H1 (cell line): ENCODE data around the gene TMEM271. TPM values are rescaled to one million over a fixed set of nuclear protein-coding genes. Genes with fewer than 3 reads are reported as not detected.

Source experiments
- CTCF ChIA-PET: fragments of 300-600 bp; sonication (Branson Sonifier 250); formaldehyde crosslinking; loops from one replicate; lab custom pipeline; 2021; ENCODE audit not compliant: partially characterized antibody; lab: Charles Lee
- POLR2A ChIA-PET: fragments of 300-600 bp; sonication (Branson Sonifier 250); formaldehyde crosslinking; loops from one replicate; lab custom pipeline; 2021; ENCODE audit warnings: inconsistent platforms; ENCODE audit not compliant: partially characterized antibody; lab: Charles Lee
- DNase-seq, 2 experiments: peaks; one replicate each; pipeline versions ENCODE4 v3.0.0 to v3.0.0-alpha.2; 2010 to 2022; ENCODE audit warnings: low spot score in 2 of 2, low read depth in 1 of 2, mixed read lengths in 1 of 2
- FAIRE-seq: peaks from 2 replicates; lab custom pipeline; 2011; peaks lifted over from hg19 to GRCh38; lab: Jason Lieb, UNC
- H2AFZ ChIP-seq: 2 replicates; pipeline ENCODE4 v1.8.1; 2012; ENCODE audit warnings: low read length, inconsistent platforms
- H2AK5ac ChIP-seq: 2 replicates; pipeline ENCODE4 v1.6.1; 2013; ENCODE audit warnings: low read depth, low read length
- H2BK120ac ChIP-seq: replicated peaks from 2 replicates; pipeline ENCODE3; 2013; ENCODE audit warnings: low read depth, low read length, inconsistent platforms
- H2BK12ac ChIP-seq: 2 replicates; pipeline ENCODE4 v1.6.1; 2013; ENCODE audit warnings: low read depth, low read length
- H2BK15ac ChIP-seq: 2 replicates; pipeline ENCODE4 v1.6.1; 2013; ENCODE audit warnings: low read length
- H2BK20ac ChIP-seq: 2 replicates; pipeline ENCODE4 v1.6.1; 2013; ENCODE audit warnings: low read length
- H2BK5ac ChIP-seq: 2 replicates; pipeline ENCODE4 v1.6.1; 2013; ENCODE audit warnings: low read depth, low read length
- H3K14ac ChIP-seq: 2 replicates; pipeline ENCODE4 v1.6.1; 2013; ENCODE audit warnings: inconsistent platforms; ENCODE audit not compliant: insufficient read length
- H3K18ac ChIP-seq: 2 replicates; pipeline ENCODE4 v1.6.1; 2013; ENCODE audit warnings: low read length; ENCODE audit errors: extremely low read depth
- H3K23ac ChIP-seq: 2 replicates; pipeline ENCODE4 v1.6.1; 2013; ENCODE audit warnings: inconsistent platforms; ENCODE audit not compliant: insufficient read length
- H3K23me2 ChIP-seq: 2 replicates; pipeline ENCODE4 v1.6.1; 2013; ENCODE audit warnings: low read depth, low read length
- H3K27ac ChIP-seq: 2 replicates; pipeline ENCODE4 v1.6.1; 2011; ENCODE audit warnings: low read depth, low read length, inconsistent platforms
- H3K27me3 ChIP-seq, 4 experiments: replicated peaks in 1 of 4; 1 replicate in 1 of 4; 2 replicates in 3 of 4; pipeline versions ENCODE4 v1.6.1 to v1.8.1; 2011 to 2013; ENCODE audit warnings: low read length in 3 of 4, mild to moderate bottlenecking in 3 of 4, inconsistent platforms in 2 of 4, mixed read lengths in 2 of 4, moderate library complexity in 1 of 4; ENCODE audit not compliant: control insufficient read depth in 3 of 4, insufficient read depth in 3 of 4; ENCODE audit errors: extremely low read depth in 1 of 4
- H3K36me3 ChIP-seq, 4 experiments: 2 replicates each; pipeline versions ENCODE4 v1.6.1 to v1.8.1; 2011 to 2013; ENCODE audit warnings: mild to moderate bottlenecking in 4 of 4, low read length in 3 of 4, moderate library complexity in 2 of 4, control low read depth in 1 of 4, inconsistent platforms in 1 of 4; ENCODE audit not compliant: insufficient read depth in 4 of 4, control insufficient read depth in 2 of 4
- H3K4ac ChIP-seq: replicated peaks from 2 replicates; pipeline ENCODE3; 2013; ENCODE audit warnings: low read length, low read depth, mixed read lengths, inconsistent platforms; ENCODE audit not compliant: insufficient read length
- H3K4me1 ChIP-seq, 4 experiments: replicated peaks in 1 of 4; 1 replicate in 1 of 4; 2 replicates in 3 of 4; pipeline versions ENCODE4 v1.6.1 to v1.8.1; 2011 to 2013; ENCODE audit warnings: low read length in 3 of 4, inconsistent platforms in 2 of 4, mixed read lengths in 1 of 4; ENCODE audit not compliant: insufficient read depth in 4 of 4, control insufficient read depth in 3 of 4
- H3K4me2 ChIP-seq, 2 experiments: 2 replicates each; pipeline versions ENCODE4 v1.6.1 to v1.8.1; 2011 to 2013; ENCODE audit warnings: low read depth in 2 of 2, low read length in 2 of 2, control low read depth in 1 of 2, inconsistent platforms in 1 of 2, mild to moderate bottlenecking in 1 of 2; ENCODE audit not compliant: insufficient read depth in 1 of 2
- H3K4me3 ChIP-seq, 4 experiments: fragments of 200-600, 300-600 bp in 1 of 4; sonication (generic), shearing (Covaris generic), sonication (Bioruptor Twin) in 1 of 4; 2 replicates each; pipeline versions ENCODE4 v1.5.1 to v1.8.1; 2011 to 2016; ENCODE audit warnings: low read length in 4 of 4, low read depth in 3 of 4, control low read depth in 2 of 4, inconsistent platforms in 2 of 4, mild to moderate bottlenecking in 2 of 4, mixed read lengths in 1 of 4, moderate library complexity in 1 of 4; ENCODE audit not compliant: insufficient read depth in 2 of 4; ENCODE audit errors: extremely low read depth in 1 of 4
- H3K56ac ChIP-seq: replicated peaks from 2 replicates; pipeline ENCODE3; 2013; ENCODE audit warnings: low read depth, mild to moderate bottlenecking, mixed read lengths, low read length, inconsistent platforms; ENCODE audit not compliant: insufficient read length
- H3K79me1 ChIP-seq: 2 replicates; pipeline ENCODE4 v1.6.1; 2013; ENCODE audit warnings: low read depth, low read length, control low read depth
- H3K79me2 ChIP-seq, 2 experiments: 2 replicates each; pipeline versions ENCODE4 v1.6.1 to v1.8.1; 2012 to 2013; ENCODE audit warnings: low read length in 2 of 2, mild to moderate bottlenecking in 2 of 2, inconsistent platforms in 1 of 2; ENCODE audit not compliant: insufficient read depth in 2 of 2, control insufficient read depth in 1 of 2
- H3K9ac ChIP-seq, 4 experiments: replicated peaks in 1 of 4; 1 replicate in 1 of 4; 2 replicates in 3 of 4; pipeline versions ENCODE4 v1.6.1 to v1.8.1; 2011 to 2013; ENCODE audit warnings: low read depth in 3 of 4, low read length in 3 of 4, control low read depth in 2 of 4, mild to moderate bottlenecking in 2 of 4, moderate library complexity in 2 of 4, inconsistent platforms in 1 of 4; ENCODE audit errors: extremely low read depth in 1 of 4
- H3K9me3 ChIP-seq, 2 experiments: 2 replicates each; pipeline versions ENCODE4 v1.6.1 to v1.8.1; 2012 to 2013; ENCODE audit warnings: mild to moderate bottlenecking in 2 of 2, moderate library complexity in 2 of 2, control low read depth in 1 of 2, inconsistent platforms in 1 of 2, low read depth in 1 of 2, low read length in 1 of 2, mixed read lengths in 1 of 2; ENCODE audit not compliant: insufficient read depth in 2 of 2
- H4K20me1 ChIP-seq, 2 experiments: replicated peaks in 1 of 2; 2 replicates each; pipeline versions ENCODE3 to v1.8.1; 2011 to 2013; ENCODE audit warnings: inconsistent platforms in 2 of 2, low read length in 2 of 2, mild to moderate bottlenecking in 1 of 2; ENCODE audit not compliant: insufficient read depth in 2 of 2, control insufficient read depth in 1 of 2
- H4K5ac ChIP-seq: 2 replicates; pipeline ENCODE4 v1.6.1; 2013; ENCODE audit warnings: low read length, low read depth, mixed read lengths, inconsistent platforms; ENCODE audit not compliant: insufficient read length
- H4K8ac ChIP-seq: 2 replicates; pipeline ENCODE4 v1.8.0; 2013; ENCODE audit warnings: mild to moderate bottlenecking, moderate library complexity, low read length, inconsistent platforms; ENCODE audit not compliant: insufficient read depth; ENCODE audit errors: extremely low read depth
- H4K91ac ChIP-seq: replicated peaks from 2 replicates; pipeline ENCODE3; 2013; ENCODE audit warnings: low read length, mixed read lengths, inconsistent platforms; ENCODE audit not compliant: insufficient read length
- CREB1 ChIP-seq: IDR thresholded peaks from 2 replicates; pipeline ENCODE4 v1.6.1; 2012; ENCODE audit warnings: inconsistent platforms
- FOSL1 ChIP-seq: IDR thresholded peaks from 2 replicates; pipeline ENCODE4 v1.6.1; 2011; ENCODE audit warnings: mild to moderate bottlenecking, low read depth, low read length, moderate library complexity; ENCODE audit not compliant: insufficient read depth
- GABPA ChIP-seq: IDR thresholded peaks from 2 replicates; pipeline ENCODE4 v1.6.1; 2011; ENCODE audit warnings: mild to moderate bottlenecking, low read length, moderate library complexity, borderline replicate concordance; ENCODE audit not compliant: insufficient read depth
- GTF2F1 ChIP-seq: IDR thresholded peaks from 2 replicates; pipeline ENCODE4 v1.6.1; 2012; ENCODE audit warnings: low read depth, low read length, improper control_type of control experiment, borderline replicate concordance
- KDM5A ChIP-seq: fragments of 200-600 bp; IDR thresholded peaks from 2 replicates; pipeline ENCODE4 v1.7.1; 2012; ENCODE audit warnings: mild to moderate bottlenecking, low read length, inconsistent platforms, mixed read lengths
- NANOG ChIP-seq: IDR thresholded peaks from 2 replicates; pipeline ENCODE4 v1.6.1; 2011; ENCODE audit warnings: low read length, low read depth, mild to moderate bottlenecking, inconsistent platforms; ENCODE audit not compliant: insufficient read depth, poor library complexity, severe bottlenecking
- PHF8 ChIP-seq: fragments of 200-600 bp; sonication (generic); conservative IDR thresholded peaks from 2 replicates; pipeline ENCODE4 v1.7.1; 2012; ENCODE audit warnings: low read depth, mild to moderate bottlenecking, inconsistent platforms, low read length, moderate library complexity
- POLR2AphosphoS5 ChIP-seq: IDR thresholded peaks from 2 replicates; pipeline ENCODE4 v1.6.1; 2011; ENCODE audit warnings: low read depth, low read length
- RBBP5 ChIP-seq: IDR thresholded peaks from 2 replicates; pipeline ENCODE4 v1.7.1; 2012; ENCODE audit warnings: low read depth, mild to moderate bottlenecking, inconsistent platforms, low read length, moderate library complexity, borderline replicate concordance
- SAP30 ChIP-seq: fragments of 300-600 bp; sonication (generic); IDR thresholded peaks from 2 replicates; pipeline ENCODE4 v1.7.1; 2012; ENCODE audit warnings: low read length, moderate library complexity, mild to moderate bottlenecking, inconsistent platforms; ENCODE audit not compliant: insufficient read depth, insufficient replicate concordance
- SRF ChIP-seq: IDR thresholded peaks from 2 replicates; pipeline ENCODE4 v1.6.1; 2011; ENCODE audit warnings: mild to moderate bottlenecking, low read depth, low read length, moderate library complexity
- TCF12 ChIP-seq: IDR thresholded peaks from 2 replicates; pipeline ENCODE4 v1.6.1; 2011; ENCODE audit warnings: low read depth, mild to moderate bottlenecking, low read length
- WGBS, 2 experiments: shearing (Covaris generic) in 1 of 2; methylation state at CpG; one replicate each; pipeline versions ENCODE4 v1.1.6 to v1.1.7; 2013 to 2015; ENCODE audit warnings: low lambda C conversion rate in 2 of 2, mixed read lengths in 2 of 2, inconsistent platforms in 1 of 2, low coverage in 1 of 2, missing lambda C conversion rate in 1 of 2; ENCODE audit not compliant: insufficient replicate concordance in 2 of 2, insufficient coverage in 1 of 2, insufficient read length in 1 of 2; ENCODE audit errors: extremely low coverage in 1 of 2, missing lambda C conversion rate in 1 of 2; 5-methylcytosine and 5-hydroxymethylcytosine counted together
- polyA plus RNA-seq, 7 experiments: library from polyadenylated mRNA; depleted of rRNA in 3 of 7; stranded (reverse) in 5 of 7; unstranded in 2 of 7; fragments of >200 nt in 5 of 7; fragments of 200-250 nt in 2 of 7; gene quantifications; 1 replicate in 5 of 7; 2 replicates in 1 of 7; 4 replicates in 1 of 7; pipeline versions ENCODE4 v1.2.1 to v1.2.3, GENCODE V29; 2011 to 2013; ENCODE audit warnings: missing spikeins in 2 of 7, mixed read lengths in 2 of 7
- total RNA-seq: library from RNA; stranded (reverse); fragmentation: NEBNext Ultra II Directional; extraction: Animal tissue kit (Norgen Biotek cat#: 25700); gene quantifications from 2 replicates; pipeline ENCODE4 v1.2.1, GENCODE V29; 2021

The TMEM271 gene
- total and polyA plus RNA-seq, 2 of the 8 experiments (the other 6 are each of a cell fraction or from before 2014, with no cell fraction given) = 0.08 to 0.35 TPM

DNA sequence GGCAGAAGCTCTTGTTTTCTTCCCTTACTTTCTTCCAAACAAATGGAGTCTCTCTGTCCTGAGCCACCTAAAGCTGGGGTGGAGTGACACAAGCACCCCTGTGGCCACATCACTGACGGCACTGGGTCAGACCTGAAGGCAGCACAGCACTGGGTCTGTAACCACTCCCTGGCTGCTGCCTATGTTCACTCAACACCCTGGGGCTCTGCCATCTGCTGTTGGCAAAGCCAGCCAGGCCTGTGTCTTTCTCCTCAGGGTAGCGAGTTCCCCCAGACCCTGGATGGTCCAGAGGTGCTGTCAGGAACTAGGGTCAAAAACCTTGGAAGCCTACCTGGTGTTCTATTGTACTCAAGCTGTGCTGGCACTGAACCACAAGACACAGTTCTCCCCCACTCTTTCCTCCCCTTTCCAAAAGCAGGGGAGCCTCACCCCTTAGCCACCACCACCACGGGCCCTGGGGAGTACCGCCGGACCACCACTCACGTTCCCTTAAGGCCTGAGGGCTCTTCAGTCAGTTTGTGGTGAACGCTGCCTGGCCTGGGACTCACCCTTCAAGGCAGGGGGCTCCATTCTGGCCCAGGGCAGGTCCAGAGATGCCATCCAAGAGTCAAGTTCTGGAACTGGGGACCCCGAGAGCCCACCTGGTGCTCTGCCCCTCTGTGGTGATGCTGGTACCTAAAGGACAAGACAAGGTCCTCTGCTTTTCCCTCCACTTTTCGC, 31.5 kb downstream of the TMEM271 start:
- POLR2A ChIA-PET = interaction anchor here (1.5 kb wide), 1 partner anchor 71 kb away, joined by 3 read pairs; no protein-coding TSS in a partner anchor
- no peak for FAIRE-seq
- Histone ChIP-seq H4K5ac (no peak overlapping the region), H3K18ac (no peak overlapping the region), H3K23ac (no peak overlapping the region), H3K9ac (no peak overlapping the region), H2BK15ac (no peak overlapping the region), H4K8ac (no peak overlapping the region), H3K4me3 (no peak overlapping the region), H3K27me3 (no peaks in the 10 kb centered on the region; a peak in 2 of 7 replicates), H3K9me3 (no peaks in the 10 kb centered on the region), H3K79me2 (no peaks in the 10 kb centered on the region), H2BK5ac (no peak overlapping the region), H2BK20ac (no peak overlapping the region), H3K56ac (no peak overlapping the region), H2AK5ac (no peak overlapping the region), H3K14ac (no peak overlapping the region), H3K23me2 (no peaks in the 10 kb centered on the region; the same call in 1 of the 2 replicates), H3K36me3 (no peaks in the 10 kb centered on the region), H3K4me1 (no peaks in the 10 kb centered on the region; a peak in 1 of 7 replicates), H3K4ac (no peak overlapping the region), H2BK120ac (no peak overlapping the region), H3K27ac (no peak overlapping the region), H4K20me1 (no peaks in the 10 kb centered on the region), H2BK12ac (no peak overlapping the region), H3K4me2 (no peak overlapping the region), H2AFZ (no peak overlapping the region), H4K91ac (no peak overlapping the region), H3K79me1 (no peaks in the 10 kb centered on the region)
- CTCF ChIA-PET = interaction anchor here (1.4 kb wide), 1 partner anchor 10 kb away, joined by 3 read pairs; no protein-coding TSS in a partner anchor
- no peak for DNase-seq
- no peak for TF ChIP-seq GTF2F1
- TF ChIP-seq GABPA = no peak
- no peak for TF ChIP-seq RBBP5
- no peak for TF ChIP-seq SAP30
- TF ChIP-seq KDM5A = no peak
- no peak for TF ChIP-seq FOSL1
- no peak for TF ChIP-seq POLR2AphosphoS5
- no peak for TF ChIP-seq TCF12
- no peak for TF ChIP-seq PHF8
- TF ChIP-seq SRF = no peak
- TF ChIP-seq CREB1 = no peak
- TF ChIP-seq NANOG = no peak
- whole genome bisulfite sequencing, 2 experiments = 95% methylated on average over 9 of the region's 9 CpGs; no CpG with 5 or more reads in 1 of the 2 experiments
